Hepatocyte (in vitro differentiated cells): Measurements from ENCODE around the gene CCDC167.

Experiments used
- EZH2phosphoT487 ChIP-seq: fragments of 200-600 bp; sonication (generic); IDR thresholded peaks from one replicate; pipeline ENCODE4 v1.6.1; 2018; ENCODE audit warnings: antibody characterized with exemption, mild to moderate bottlenecking, low read depth, moderate library complexity; ENCODE audit not compliant: unreplicated experiment, severe bottlenecking
- TF ChIP-seq, protein P1 (sequence below): fragments of 200-600 bp; sonication (generic); IDR thresholded peaks from 2 replicates; pipeline ENCODE4 v1.5.1; 2016; ENCODE audit warnings: antibody characterized with exemption, mild to moderate bottlenecking; ENCODE audit not compliant: poor library complexity

GRCh38 chr6:37483252-37483901 lies 16.3 kb downstream of the CCDC167 start:
- TF ChIP-seq, protein P1, sequence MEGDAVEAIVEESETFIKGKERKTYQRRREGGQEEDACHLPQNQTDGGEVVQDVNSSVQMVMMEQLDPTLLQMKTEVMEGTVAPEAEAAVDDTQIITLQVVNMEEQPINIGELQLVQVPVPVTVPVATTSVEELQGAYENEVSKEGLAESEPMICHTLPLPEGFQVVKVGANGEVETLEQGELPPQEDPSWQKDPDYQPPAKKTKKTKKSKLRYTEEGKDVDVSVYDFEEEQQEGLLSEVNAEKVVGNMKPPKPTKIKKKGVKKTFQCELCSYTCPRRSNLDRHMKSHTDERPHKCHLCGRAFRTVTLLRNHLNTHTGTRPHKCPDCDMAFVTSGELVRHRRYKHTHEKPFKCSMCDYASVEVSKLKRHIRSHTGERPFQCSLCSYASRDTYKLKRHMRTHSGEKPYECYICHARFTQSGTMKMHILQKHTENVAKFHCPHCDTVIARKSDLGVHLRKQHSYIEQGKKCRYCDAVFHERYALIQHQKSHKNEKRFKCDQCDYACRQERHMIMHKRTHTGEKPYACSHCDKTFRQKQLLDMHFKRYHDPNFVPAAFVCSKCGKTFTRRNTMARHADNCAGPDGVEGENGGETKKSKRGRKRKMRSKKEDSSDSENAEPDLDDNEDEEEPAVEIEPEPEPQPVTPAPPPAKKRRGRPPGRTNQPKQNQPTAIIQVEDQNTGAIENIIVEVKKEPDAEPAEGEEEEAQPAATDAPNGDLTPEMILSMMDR = no peak
- no peak for TF ChIP-seq EZH2phosphoT487
